Psoas muscle (tissue), 8 donors: ENCODE data around the gene C2orf15. TPM values are rescaled to one million over a fixed set of nuclear protein-coding genes. Genes with fewer than 3 reads are reported as not detected.

Experiments used
- ATAC-seq, 4 donors: fragments of 200-7000 bp; cut with Tn5 transposase; one replicate each; pipeline ENCODE4 v1.9.1; 2020; ENCODE audit warnings: moderate library complexity in 3 of 4, mild to moderate bottlenecking in 2 of 4
- DNase-seq, 2 donors: peaks; one replicate each; pipeline ENCODE4 v3.0.0-alpha.2; 2020
- H3K27ac ChIP-seq: fragments of 200-600 bp; one replicate; pipeline ENCODE4 v1.8.0; 2022
- H3K27me3 ChIP-seq, 3 donors: fragments of 200-600 bp in 1 of 3; one replicate each; pipeline versions ENCODE4 v1.6.1 to v1.8.0; 2013 to 2022; ENCODE audit warnings: low read length in 2 of 3, mild to moderate bottlenecking in 2 of 3, moderate library complexity in 1 of 3; ENCODE audit not compliant: insufficient read depth in 3 of 3
- H3K36me3 ChIP-seq, 2 donors: fragments of 200-600 bp in 1 of 2; one replicate each; pipeline versions ENCODE4 v1.6.1 to v1.8.0; 2013 to 2022; ENCODE audit warnings: low read depth in 1 of 2, mild to moderate bottlenecking in 1 of 2, moderate library complexity in 1 of 2; ENCODE audit not compliant: insufficient read depth in 1 of 2
- H3K4me1 ChIP-seq: fragments of 200-600 bp; one replicate; pipeline ENCODE4 v1.8.0; 2022
- H3K4me3 ChIP-seq: fragments of 200-600 bp; one replicate; pipeline ENCODE4 v1.8.0; 2022; ENCODE audit warnings: mild to moderate bottlenecking
- H3K9me3 ChIP-seq: fragments of 200-600 bp; one replicate; pipeline ENCODE4 v1.8.0; 2022
- WGBS, 3 donors: extraction: QIAGEN DNeasy Blood & Tissue Kit; methylation state at CpG; one replicate each; pipeline versions ENCODE4 v1.1.6 to v1.1.7; 2013; 5-methylcytosine and 5-hydroxymethylcytosine counted together
- intact Hi-C, 2 donors: fragments of 100-400 bp; cut with DNase I; formaldehyde crosslinking; loops; one replicate each; pipeline versions ENCODE4 v1.11.0 to v1.14.2; 2022
- polyA plus RNA-seq, 3 donors: library from polyadenylated mRNA; stranded (reverse); fragments of 200-250 nt; gene quantifications; one replicate each; pipeline ENCODE4 v1.2.3, GENCODE V29; 2013
- total RNA-seq, 4 donors: library from RNA; stranded (reverse); fragmentation: NEBNext Ultra II Directional in 2 of 4; extraction: Animal tissue kit (Norgen Biotek cat#: 25700) in 2 of 4; gene quantifications; one replicate each; pipeline versions ENCODE4 v1.2.1 to v1.2.4, GENCODE V29; 2021 to 2023
- TF ChIP-seq, protein P1 (sequence below): fragments of 200-600 bp; IDR thresholded peaks from one replicate; pipeline ENCODE4 v1.8.0; 2022; ENCODE audit warnings: antibody characterized with exemption
- donor health status: healthy with polysubstance abuse.
- donor health status: DM: no; HTN: no; CAD: no; lungs with moderate emphysema.
- donor health status: Bipolar disorder and iron deficiency.
- donor health status: healthy.
- donor health status: DM: yes; HTN: yes; CAD: no.
- donor health status: DM: no; HTN: no; CAD: no.
- donor health status: DM: no; HTN: no; CAD: no.
- donor health status: DM: yes; HTN: yes; CAD: no.

The C2orf15 gene
- total and polyA plus RNA-seq, 7 donors = 0.05 to 0.16 TPM; not detected in 5

DNA sequence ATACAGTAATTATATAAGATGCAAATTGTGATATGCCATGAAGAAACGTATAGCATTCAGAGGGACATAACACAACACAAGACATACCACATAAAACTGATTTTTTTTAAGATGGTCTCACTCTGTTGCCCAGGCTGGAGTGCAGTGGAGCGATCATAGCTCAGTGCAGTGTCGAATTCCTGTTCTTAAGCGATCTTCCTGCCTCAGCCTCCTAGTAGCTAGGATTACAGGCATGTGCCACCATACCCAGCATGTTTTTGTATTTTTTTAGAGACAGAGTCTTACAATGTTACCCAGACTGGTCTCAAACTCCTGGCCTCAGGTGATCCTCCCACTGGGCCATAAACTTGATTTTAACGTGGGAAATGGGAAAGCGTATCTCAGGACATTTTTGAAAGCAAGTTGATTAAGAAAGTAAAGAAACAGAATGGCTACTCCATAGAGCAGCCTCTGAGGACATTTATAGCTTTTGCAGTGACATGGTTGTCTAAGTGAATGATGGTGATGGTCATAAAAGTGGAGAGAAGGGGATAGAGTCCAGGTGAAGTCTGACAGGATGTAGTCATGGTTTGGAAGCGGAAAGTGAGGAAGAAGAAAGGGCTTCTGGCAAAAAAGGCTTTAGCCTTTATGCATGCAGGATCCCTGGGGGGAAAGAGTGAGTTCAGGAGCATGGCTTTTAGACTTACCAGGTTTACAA is 10.8 kb downstream of the C2orf15 start:
- no peak for ATAC-seq
- Histone ChIP-seq H3K36me3 (peaks cover 3 to 27% of the 10 kb centered on the region in 2 donors), H3K27ac (peak overlapping the region; percentile 3), H3K4me3 (no peak overlapping the region), H3K27me3 (no peaks in the 10 kb centered on the region), H3K4me1 (peaks cover 15% of the 10 kb centered on the region), H3K9me3 (no peaks in the 10 kb centered on the region)
- WGBS, 3 donors = 63 to 71% (median 64%) methylated on average over 7 of the region's 7 CpGs
- TF ChIP-seq, protein P1, sequence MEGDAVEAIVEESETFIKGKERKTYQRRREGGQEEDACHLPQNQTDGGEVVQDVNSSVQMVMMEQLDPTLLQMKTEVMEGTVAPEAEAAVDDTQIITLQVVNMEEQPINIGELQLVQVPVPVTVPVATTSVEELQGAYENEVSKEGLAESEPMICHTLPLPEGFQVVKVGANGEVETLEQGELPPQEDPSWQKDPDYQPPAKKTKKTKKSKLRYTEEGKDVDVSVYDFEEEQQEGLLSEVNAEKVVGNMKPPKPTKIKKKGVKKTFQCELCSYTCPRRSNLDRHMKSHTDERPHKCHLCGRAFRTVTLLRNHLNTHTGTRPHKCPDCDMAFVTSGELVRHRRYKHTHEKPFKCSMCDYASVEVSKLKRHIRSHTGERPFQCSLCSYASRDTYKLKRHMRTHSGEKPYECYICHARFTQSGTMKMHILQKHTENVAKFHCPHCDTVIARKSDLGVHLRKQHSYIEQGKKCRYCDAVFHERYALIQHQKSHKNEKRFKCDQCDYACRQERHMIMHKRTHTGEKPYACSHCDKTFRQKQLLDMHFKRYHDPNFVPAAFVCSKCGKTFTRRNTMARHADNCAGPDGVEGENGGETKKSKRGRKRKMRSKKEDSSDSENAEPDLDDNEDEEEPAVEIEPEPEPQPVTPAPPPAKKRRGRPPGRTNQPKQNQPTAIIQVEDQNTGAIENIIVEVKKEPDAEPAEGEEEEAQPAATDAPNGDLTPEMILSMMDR = no peak
- intact Hi-C loops = loop anchor here in 1 of 2 donors (10.0 kb wide), 1 partner anchor 538 kb away; no protein-coding TSS in a partner anchor
- no peak for DNase-seq

DNA sequence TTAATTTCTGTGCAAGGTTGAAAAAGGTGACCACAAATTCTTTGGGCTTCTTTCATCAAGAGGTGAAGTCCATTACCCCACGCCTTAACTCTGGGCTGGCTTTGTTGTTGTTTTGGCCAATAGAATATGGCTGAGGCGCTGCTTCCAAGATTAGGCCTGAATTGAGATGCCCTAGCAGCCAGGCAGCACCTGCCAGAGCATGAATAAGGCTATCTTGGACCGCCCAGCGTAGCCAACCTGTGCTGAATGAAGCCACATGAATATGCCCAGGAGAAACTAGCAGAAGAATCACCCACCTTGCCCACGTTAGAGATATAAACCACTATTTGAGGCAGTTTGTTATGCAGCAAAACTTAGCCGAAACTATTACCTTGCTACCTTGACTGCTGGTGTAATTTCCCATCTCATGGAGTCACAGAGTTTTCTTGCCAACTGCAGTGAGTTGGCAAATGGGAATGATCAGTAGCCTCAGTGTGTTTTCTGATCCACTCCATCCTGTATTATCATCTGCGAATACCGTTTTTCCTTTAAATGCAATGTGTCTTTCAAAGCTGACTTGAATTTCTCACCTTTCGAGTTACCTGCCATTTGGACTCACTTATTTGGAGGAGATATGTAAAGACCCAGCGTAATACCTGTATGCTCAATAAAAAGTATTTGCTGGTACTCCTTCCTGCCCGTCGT is 12.6 kb downstream of the C2orf15 start:
- peak in 2 of 4 donors; percentile 46 to 48 for ATAC-seq
- intact Hi-C loops = loop anchor here in 1 of 2 donors (10.0 kb wide), 1 partner anchor 539 kb away; no protein-coding TSS in a partner anchor
- WGBS, 3 donors = 37 to 39% (median 38%) methylated on average over 12 of the region's 12 CpGs

DNA sequence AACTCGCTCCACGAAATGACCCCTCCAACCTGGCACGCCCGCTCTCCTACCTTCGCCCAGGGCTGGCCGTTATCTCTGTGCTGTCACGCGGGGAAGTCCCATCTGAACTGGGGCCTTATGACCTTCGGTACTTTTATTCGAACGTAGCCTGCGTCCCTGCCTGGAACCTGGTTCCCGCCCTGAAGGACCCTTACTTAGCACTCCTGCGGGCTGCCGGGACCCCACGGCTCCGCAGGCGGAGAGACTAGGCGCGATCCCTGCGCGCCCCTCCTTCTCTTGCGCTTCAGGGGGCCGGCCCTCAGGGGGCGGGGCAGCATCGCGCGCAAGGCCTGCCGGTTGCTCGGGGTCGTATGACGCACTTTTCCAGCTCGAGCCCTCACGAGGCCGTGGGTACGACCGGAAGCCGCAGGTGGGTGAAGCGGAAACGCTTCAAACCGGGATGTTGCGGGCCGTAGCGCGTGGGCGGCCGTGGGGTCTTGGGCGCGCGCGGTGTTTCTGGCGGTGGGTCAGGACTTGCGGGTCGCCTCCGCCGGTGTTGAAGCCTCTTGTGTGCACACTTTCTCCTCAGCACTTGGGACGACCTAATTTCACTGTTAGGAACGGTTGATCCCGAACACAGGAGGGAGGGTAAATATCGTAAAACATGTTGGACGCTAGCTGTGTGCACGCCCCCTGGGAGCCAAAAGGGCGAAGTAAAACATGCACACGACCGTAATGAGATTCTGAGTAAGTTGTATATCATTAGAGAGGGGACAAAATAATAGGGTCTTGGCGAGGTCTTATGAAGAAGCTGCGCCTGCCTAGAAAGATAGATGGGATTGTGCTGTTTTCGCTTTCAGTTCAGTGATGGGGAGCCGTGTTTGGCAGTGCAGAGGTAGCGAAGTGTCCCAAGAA is 13.4 kb downstream of the C2orf15 start, which contains the start of the genes LIPT1 and TSGA10:
LIPT1 (plus strand) TSS at position 325 of the 894 bp plus-strand sequence. CDS start 6,991 bp downstream, outside the sequence.
TSGA10 (minus strand) TSS at position 300 of the 894 bp plus-strand sequence. CDS start 45,503 bp downstream, outside the sequence.
- Histone ChIP-seq H3K9me3 (no peaks in the 10 kb centered on the region), H3K27ac (peak within 1 kb of the TSS; percentile 92), H3K27me3 (no peaks in the 10 kb centered on the region), H3K4me1 (peaks cover 15% of the 10 kb centered on the region), H3K4me3 (peak within 1 kb of the TSS; percentile 76), H3K36me3 (peaks cover 6 to 46% of the 10 kb centered on the region in 2 donors)
- DNase-seq (peak; percentile 94 to 95), ATAC-seq (peak; percentile 99 to 100 (median 100))
- WGBS, 3 donors = 0% methylated on average over 69 to 70 of the region's 70 CpGs
- intact Hi-C loops = loop anchor here in 1 of 2 donors (10.0 kb wide), 1 partner anchor 540 kb away; no protein-coding TSS in a partner anchor
- TF ChIP-seq, protein P1 = no peak

More for the DNA sequence above, 12.6 kb downstream of the C2orf15 start:
- TF ChIP-seq, protein P1 = no peak
- H3K9me3 ChIP-seq = no peaks in the 10 kb centered on the region
- H3K4me3 ChIP-seq = peak overlapping the region; percentile 76
- H3K4me1 ChIP-seq = peaks cover 15% of the 10 kb centered on the region
- H3K27ac ChIP-seq = peak overlapping the region; percentile 92
- no peak for DNase-seq
- H3K36me3 ChIP-seq = peaks cover 6 to 38% of the 10 kb centered on the region in 2 donors
- no peaks in the 10 kb centered on the region for H3K27me3 ChIP-seq

DNA sequence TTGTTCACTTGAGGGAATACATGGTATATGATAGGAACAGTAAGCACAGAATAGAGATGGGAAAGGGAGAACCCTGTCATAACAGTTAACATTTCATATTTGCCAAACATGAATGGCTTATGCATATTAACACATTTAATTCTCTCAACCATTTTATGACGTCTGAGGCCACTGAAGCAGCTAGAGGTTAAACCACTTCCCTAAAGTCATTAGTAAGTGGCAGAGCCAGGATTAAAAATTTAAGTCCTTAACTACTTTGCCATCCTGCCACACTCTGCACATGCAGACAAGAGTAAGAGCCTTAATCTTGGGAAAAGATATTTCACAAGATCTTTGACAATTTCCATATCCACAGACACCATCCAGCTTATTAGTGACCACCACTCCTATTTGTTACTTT is 15.4 kb downstream of the C2orf15 start:
- ATAC-seq (no peak), DNase-seq (no peak)
- Histone ChIP-seq H3K27ac (no peak overlapping the region), H3K27me3 (no peaks in the 10 kb centered on the region), H3K9me3 (no peaks in the 10 kb centered on the region), H3K4me3 (no peak overlapping the region), H3K36me3 (peaks cover 6 to 57% of the 10 kb centered on the region in 2 donors), H3K4me1 (peaks cover 15% of the 10 kb centered on the region)
- intact Hi-C loops = loop anchor here in 1 of 2 donors (10.0 kb wide), 1 partner anchor 542 kb away; no protein-coding TSS in a partner anchor
- WGBS, 3 donors = 70 to 90% (median 78%) methylated on average over 1 of the region's 1 CpG
- TF ChIP-seq, protein P1 = no peak
